ENCODE results near the gene PI4KA.

DNA sequence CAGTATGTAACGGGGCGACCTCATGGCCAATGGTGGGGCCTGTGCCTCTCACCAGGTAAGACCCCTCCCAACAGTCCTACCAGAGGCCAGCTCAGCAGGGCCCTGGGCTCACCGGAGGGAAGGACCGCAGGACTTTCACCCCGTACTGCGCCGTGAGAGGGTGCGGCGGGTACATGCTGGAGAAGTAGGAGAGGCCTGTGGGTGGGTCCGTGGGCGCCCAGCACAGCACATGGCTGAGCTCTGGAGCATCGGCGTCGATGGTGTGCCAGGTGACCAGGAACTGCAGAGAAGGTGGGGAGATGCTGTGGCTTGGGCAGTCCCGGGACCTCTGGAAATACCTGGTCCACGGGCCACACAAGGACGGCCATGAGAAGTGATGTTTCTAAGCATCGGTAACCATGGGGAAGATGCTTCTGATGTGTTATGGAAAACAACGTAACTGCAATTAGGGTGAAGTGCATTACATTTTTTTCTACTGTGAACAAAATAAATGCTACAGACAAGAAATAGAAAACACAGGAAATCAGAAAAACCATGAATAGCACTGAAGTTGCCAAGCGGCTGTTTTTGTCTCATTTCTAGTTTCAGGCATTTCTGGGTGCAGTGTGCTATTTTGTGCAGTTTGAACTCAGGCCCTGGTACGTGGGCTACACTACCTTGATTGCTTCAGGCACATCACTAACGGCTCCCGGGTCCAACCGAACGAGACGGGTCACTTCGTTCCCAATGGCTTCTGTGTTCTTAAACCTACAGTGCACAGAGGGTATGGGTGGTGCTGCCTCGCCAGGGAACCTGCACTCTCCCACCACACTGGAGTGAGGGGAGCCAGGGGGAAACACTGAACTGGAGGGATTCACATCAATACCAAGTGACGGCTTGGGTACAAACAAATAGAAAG lies 131.2 kb downstream of the PI4KA start:
- TF ChIP-seq EZH2 (IDR thresholded peaks at IDR 0.05; ENCODE audit: borderline replicate concordance, low read length) = no peak
- TF ChIP-seq CTCF (conservative IDR thresholded peaks at IDR 0.05 in 1 of 2, IDR thresholded peaks at IDR 0.05 in 1 of 2; ENCODE audit: extremely low read depth in 1 of 2, insufficient read depth in 1 of 2, low read depth in 1 of 2, low read length in 2 of 2) = no peak

Measured in mammary epithelial cell (primary cell).